CD14-positive monocyte (primary cell): ENCODE measurements around the gene MYL10. TPM values are rescaled to one million over a fixed set of nuclear protein-coding genes. Genes with fewer than 3 reads are reported as not detected.

Source experiments
- DNase-seq, 3 donors: peaks; one replicate each; pipeline ENCODE4 v3.0.0-alpha.2; 2011 to 2022
- H2AFZ ChIP-seq: 2 replicates; pipeline ENCODE4 v1.6.0; 2012; ENCODE audit warnings: mild to moderate bottlenecking, low read depth, low read length, inconsistent platforms; ENCODE audit not compliant: insufficient read depth, poor library complexity, severe bottlenecking
- H3K27ac ChIP-seq, 2 donors: 1 replicate in 1 of 2; 2 replicates in 1 of 2; pipeline ENCODE4 v1.5.1; 2012 to 2013; ENCODE audit warnings: low read length in 2 of 2, control low read depth in 1 of 2, inconsistent platforms in 1 of 2, low read depth in 1 of 2, mild to moderate bottlenecking in 1 of 2
- H3K27me3 ChIP-seq, 2 donors: one replicate each; pipeline versions ENCODE4 v1.6.0 to v1.6.1; 2011 to 2013; ENCODE audit warnings: low read length in 2 of 2; ENCODE audit not compliant: control insufficient read depth in 2 of 2, insufficient read depth in 2 of 2
- H3K36me3 ChIP-seq, 2 donors: replicated peaks in 1 of 2; 1 replicate in 1 of 2; 2 replicates in 1 of 2; pipeline versions ENCODE4 v1.5.1 to v1.6.1; 2012 to 2013; ENCODE audit warnings: low read length in 2 of 2, control low read depth in 1 of 2, inconsistent platforms in 1 of 2, mild to moderate bottlenecking in 1 of 2; ENCODE audit not compliant: insufficient read depth in 2 of 2, control insufficient read depth in 1 of 2
- H3K4me1 ChIP-seq, 2 donors: 1 replicate in 1 of 2; 2 replicates in 1 of 2; pipeline versions ENCODE4 v1.5.1 to v1.6.1; 2012 to 2013; ENCODE audit warnings: low read length in 2 of 2, control low read depth in 1 of 2, inconsistent platforms in 1 of 2, mild to moderate bottlenecking in 1 of 2, moderate library complexity in 1 of 2; ENCODE audit not compliant: insufficient read depth in 2 of 2, control insufficient read depth in 1 of 2
- H3K4me2 ChIP-seq: replicated peaks from 2 replicates; pipeline ENCODE3; 2012; ENCODE audit warnings: low read length, moderate library complexity, mild to moderate bottlenecking; ENCODE audit not compliant: poor library complexity, severe bottlenecking; ENCODE audit errors: extremely low read depth
- H3K4me3 ChIP-seq, 3 experiments: fragments of 200-600 bp in 1 of 3; sonication (generic) in 1 of 3; replicated peaks in 1 of 3; 1 replicate in 2 of 3; 2 replicates in 1 of 3; pipeline ENCODE4 v1.5.1; 2011 to 2013; ENCODE audit warnings: low read length in 3 of 3, mild to moderate bottlenecking in 3 of 3, control low read depth in 2 of 3, low read depth in 2 of 3, inconsistent platforms in 1 of 3, moderate library complexity in 1 of 3
- H3K79me2 ChIP-seq: 2 replicates; pipeline ENCODE4 v1.6.0; 2012; ENCODE audit warnings: mild to moderate bottlenecking, control low read depth, inconsistent platforms, low read length, moderate library complexity; ENCODE audit not compliant: insufficient read depth
- H3K9ac ChIP-seq: 2 replicates; pipeline ENCODE4 v1.6.0; 2017; ENCODE audit warnings: low read length, mild to moderate bottlenecking; ENCODE audit not compliant: insufficient read depth, poor library complexity, severe bottlenecking
- H3K9me3 ChIP-seq, 2 donors: replicated peaks in 1 of 2; 1 replicate in 1 of 2; 2 replicates in 1 of 2; pipeline versions ENCODE4 v1.5.1 to v1.6.1; 2012 to 2013; ENCODE audit warnings: low read length in 2 of 2, control low read depth in 1 of 2; ENCODE audit not compliant: control insufficient read depth in 1 of 2, insufficient read depth in 1 of 2
- H4K20me1 ChIP-seq: 2 replicates; pipeline ENCODE4 v1.6.0; 2012; ENCODE audit warnings: mild to moderate bottlenecking, low read length, control low read depth, moderate library complexity; ENCODE audit not compliant: insufficient read depth
- H3K27ac Mint-ChIP-seq, 7 donors: one replicate each; pipeline ENCODE4 v1.8.0; 2020; ENCODE audit warnings: mild to moderate bottlenecking in 7 of 7, mixed read lengths in 7 of 7, moderate library complexity in 6 of 7, inconsistent platforms in 2 of 7
- H3K27me3 Mint-ChIP-seq, 3 donors: one replicate each; pipeline ENCODE4 v1.8.0; 2021 to 2022; ENCODE audit warnings: low read depth in 3 of 3, mild to moderate bottlenecking in 3 of 3, mixed read lengths in 3 of 3, moderate library complexity in 3 of 3, inconsistent platforms in 1 of 3
- H3K36me3 Mint-ChIP-seq, 2 donors: one replicate each; pipeline ENCODE4 v1.8.0; 2020; ENCODE audit warnings: mixed read lengths in 2 of 2, inconsistent platforms in 1 of 2, mild to moderate bottlenecking in 1 of 2
- H3K4me1 Mint-ChIP-seq: one replicate; pipeline ENCODE4 v1.8.0; 2020; ENCODE audit warnings: mild to moderate bottlenecking, mixed read lengths
- H3K4me3 Mint-ChIP-seq, 2 donors: one replicate each; pipeline ENCODE4 v1.8.0; 2020; ENCODE audit warnings: mild to moderate bottlenecking in 2 of 2, mixed read lengths in 2 of 2, moderate library complexity in 1 of 2
- H3K9me3 Mint-ChIP-seq, 7 donors: one replicate each; pipeline ENCODE4 v1.8.0; 2020 to 2022; ENCODE audit warnings: mixed read lengths in 7 of 7, mild to moderate bottlenecking in 6 of 7, moderate library complexity in 6 of 7, inconsistent platforms in 2 of 7
- CTCF ChIP-seq: fragments of 200-600 bp; IDR thresholded peaks from one replicate; pipeline ENCODE4 v1.8.0; 2022; ENCODE audit warnings: antibody characterized with exemption, mild to moderate bottlenecking
- WGBS: methylation state at CpG from one replicate; pipeline ENCODE4 v1.1.5; 2013; ENCODE audit warnings: missing lambda C conversion rate; ENCODE audit not compliant: insufficient coverage; 5-methylcytosine and 5-hydroxymethylcytosine counted together
- intact Hi-C, 2 donors: fragments of 100-400 bp; cut with micrococcal nuclease; formaldehyde crosslinking; loops; one replicate each; pipeline versions ENCODE4 v1.15.0 to v1.15.1; 2023
- polyA plus RNA-seq, 3 donors: library from polyadenylated mRNA; depleted of rRNA in 1 of 3; unstranded in 2 of 3; stranded (reverse) in 1 of 3; fragments of 300-500 nt in 2 of 3; fragments of >200 nt in 1 of 3; fragmentation: Illumina TruSeq in 2 of 3; gene quantifications; 1 replicate in 2 of 3; 2 replicates in 1 of 3; pipeline ENCODE4 v1.2.3, GENCODE V29; 2012 to 2021

Gene MYL10
- polyA plus RNA-seq, 3 donors: not detected

GRCh38 chr7:101575721-101576120 is 53.4 kb downstream of the MYL10 start:
- Mint-ChIP-seq H3K27me3 (peaks cover 0 to 2% (median 0%) of the 10 kb centered on the region in 3 donors), H3K4me1 (peaks cover 11% of the 10 kb centered on the region), H3K27ac (no peak overlapping the region), H3K36me3 (no peaks in the 10 kb centered on the region), H3K4me3 (no peak overlapping the region), H3K9me3 (peaks cover 11 to 41% (median 23%) of the 10 kb centered on the region in 7 donors)
- Histone ChIP-seq H3K27ac (no peak overlapping the region), H3K9me3 (peaks cover 10% of the 10 kb centered on the region in 2 donors), H3K79me2 (no peaks in the 10 kb centered on the region), H3K27me3 (no peaks in the 10 kb centered on the region), H3K36me3 (no peaks in the 10 kb centered on the region), H3K9ac (no peak overlapping the region), H2AFZ (no peak overlapping the region), H4K20me1 (no peaks in the 10 kb centered on the region), H3K4me3 (no peak overlapping the region), H3K4me1 (no peaks in the 10 kb centered on the region), H3K4me2 (no peak overlapping the region)
- no peak for DNase-seq
- intact Hi-C loops: no loop called here
- no peak for TF ChIP-seq CTCF

DNA sequence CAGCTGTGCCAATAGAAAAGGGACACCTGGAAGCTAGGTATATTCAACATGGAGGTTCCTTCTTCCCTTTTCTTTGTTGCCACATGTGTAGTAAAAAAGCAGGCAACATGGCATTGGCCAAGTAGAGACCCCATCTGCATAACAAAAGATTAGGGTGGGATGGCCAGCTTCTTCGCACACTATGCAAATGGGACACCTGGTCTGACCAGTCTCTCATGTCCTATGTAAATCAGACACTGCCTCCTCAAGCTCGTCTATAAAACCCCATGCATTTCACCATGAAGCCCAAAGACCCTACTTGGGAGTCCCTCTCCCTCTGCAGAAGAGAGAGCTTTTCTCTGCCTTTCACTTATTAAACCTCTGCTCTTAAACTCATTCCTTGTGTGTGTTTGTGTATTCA is 53.9 kb downstream of the MYL10 start:
- H3K9me3 Mint-ChIP-seq: peaks cover 11 to 40% (median 23%) of the 10 kb centered on the region in 7 donors
- H4K20me1 ChIP-seq: no peaks in the 10 kb centered on the region
- H3K4me3 ChIP-seq: no peak overlapping the region
- no peak overlapping the region for H3K4me3 Mint-ChIP-seq
- no peak for TF ChIP-seq CTCF
- peaks cover 11% of the 10 kb centered on the region for H3K4me1 Mint-ChIP-seq
- no peak overlapping the region for H2AFZ ChIP-seq
- no peaks in the 10 kb centered on the region for H3K79me2 ChIP-seq
- DNase-seq: no peak
- H3K4me1 ChIP-seq: no peaks in the 10 kb centered on the region
- H3K9me3 ChIP-seq: peaks cover 10% of the 10 kb centered on the region in 2 donors
- H3K27ac ChIP-seq: no peak overlapping the region
- H3K9ac ChIP-seq: no peak overlapping the region
- H3K36me3 ChIP-seq: no peaks in the 10 kb centered on the region
- peaks cover 0 to 2% (median 0%) of the 10 kb centered on the region in 3 donors for H3K27me3 Mint-ChIP-seq
- intact Hi-C loops: no loop called here
- no peaks in the 10 kb centered on the region for H3K36me3 Mint-ChIP-seq
- H3K27me3 ChIP-seq: no peaks in the 10 kb centered on the region
- no peak overlapping the region for H3K4me2 ChIP-seq
- H3K27ac Mint-ChIP-seq: no peak overlapping the region
- WGBS: no CpG with 5 or more reads among the region's 2 CpGs
